HepG2 (cell line): ENCODE measurements around the gene SEBOX. TPM values are rescaled to one million over a fixed set of nuclear protein-coding genes. Genes with fewer than 3 reads are reported as not detected.

ENCODE experiments used
- EZH2 ChIP-seq: conservative IDR thresholded peaks from 2 replicates; pipeline ENCODE4 v1.6.1; 2012; ENCODE audit warnings: mild to moderate bottlenecking, low read depth, low read length, moderate library complexity
- RBM39 ChIP-seq: fragments of 200-400 bp; formaldehyde crosslinking; IDR thresholded peaks from one replicate; pipeline ENCODE4 v1.6.1; 2018; ENCODE audit warnings: antibody characterized with exemption, mild to moderate bottlenecking, low read depth, low read length; ENCODE audit not compliant: poor library complexity, severe bottlenecking
- SKI ChIP-seq: fragments of 450-650 bp; IDR thresholded peaks from one replicate; pipeline ENCODE4 v1.6.1; 2018; ENCODE audit warnings: mild to moderate bottlenecking; ENCODE audit not compliant: partially characterized antibody
- SMAD1 ChIP-seq: sonication (generic); formaldehyde crosslinking; IDR thresholded peaks from 2 replicates; pipeline ENCODE4 v1.4.0; 2020; ENCODE audit warnings: missing genetic modification reagents, low read depth, mild to moderate bottlenecking, borderline replicate concordance
- TARDBP ChIP-seq: sonication (generic); formaldehyde crosslinking; IDR thresholded peaks from 2 replicates; pipeline ENCODE4 v1.8.0; 2022; ENCODE audit warnings: mild to moderate bottlenecking, missing genetic modification reagents
- TBP ChIP-seq: sonication (generic); formaldehyde crosslinking; IDR thresholded peaks from 2 replicates; pipeline ENCODE4 v1.5.0; 2020; ENCODE audit warnings: missing genetic modification reagents
- ZBTB4 ChIP-seq: sonication (generic); formaldehyde crosslinking; IDR thresholded peaks from 2 replicates; pipeline ENCODE4 v1.4.0; 2020; ENCODE audit warnings: missing genetic modification reagents, mild to moderate bottlenecking, borderline replicate concordance
- ZFAT ChIP-seq: sonication (generic); formaldehyde crosslinking; conservative IDR thresholded peaks from 2 replicates; pipeline ENCODE4 v1.8.1; 2023; ENCODE audit warnings: missing genetic modification reagents, inconsistent platforms
- ZKSCAN8 ChIP-seq: IDR thresholded peaks from 2 replicates; pipeline ENCODE4 v1.6.1; 2016; ENCODE audit warnings: borderline replicate concordance, missing genetic modification reagents, missing compliant biosample characterization
- ZNF577 ChIP-seq: sonication (generic); formaldehyde crosslinking; IDR thresholded peaks from 2 replicates; pipeline ENCODE4 v1.4.0; 2020; ENCODE audit warnings: mild to moderate bottlenecking, low read depth, missing genetic modification reagents, borderline replicate concordance
- ZNF614 ChIP-seq: IDR thresholded peaks from 2 replicates; pipeline ENCODE4 v1.6.1; 2018; ENCODE audit warnings: missing biosample characterization, missing genetic modification reagents, inconsistent platforms, borderline replicate concordance
- polyA plus RNA-seq, 8 experiments: library from polyadenylated mRNA; depleted of rRNA in 3 of 8; stranded (reverse) in 7 of 8; unstranded in 1 of 8; fragments of >200 nt; fragmentation: Illumina TruSeq in 4 of 8; extraction: Trizol in 4 of 8; gene quantifications; 2 replicates each; pipeline versions ENCODE4 v1.2.1 to v1.2.3, GENCODE V29; 2011 to 2016; ENCODE audit warnings: low read depth in 4 of 8, missing spikeins in 1 of 8, mixed read lengths in 1 of 8; ENCODE audit not compliant: insufficient read depth in 1 of 8
- total RNA-seq, 5 experiments: library from RNA; depleted of rRNA; stranded (reverse); fragments of >200 nt; fragmentation: Illumina TruSeq; extraction: Trizol; gene quantifications; 2 replicates each; pipeline ENCODE4 v1.2.3, GENCODE V29; 2016; ENCODE audit warnings: low read depth in 1 of 5
- TF ChIP-seq, protein P1 (sequence below): sonication (generic); formaldehyde crosslinking; IDR thresholded peaks from 2 replicates; pipeline ENCODE4 v1.4.0; 2020; ENCODE audit warnings: missing genetic modification reagents
- TF ChIP-seq, protein P2 (sequence below): sonication (generic); formaldehyde crosslinking; IDR thresholded peaks from 2 replicates; pipeline ENCODE4 v1.4.0; 2020; ENCODE audit warnings: missing genetic modification reagents
- TF ChIP-seq, protein P3 (sequence below), 2 experiments: sonication (generic) in 1 of 2; formaldehyde crosslinking in 1 of 2; IDR thresholded peaks; 2 replicates each; pipeline versions ENCODE4 v1.4.0 to v1.6.1; 2016 to 2020; ENCODE audit warnings: borderline replicate concordance in 1 of 2, low read depth in 1 of 2, mild to moderate bottlenecking in 1 of 2, missing genetic modification reagents in 1 of 2
- TF ChIP-seq, protein P4 (sequence below): sonication (generic); formaldehyde crosslinking; conservative IDR thresholded peaks from 2 replicates; pipeline ENCODE4 v1.4.0; 2020; ENCODE audit warnings: missing genetic modification reagents

Gene SEBOX
- total and polyA plus RNA-seq, 2 of the 13 experiments (the other 11 are each of a cell fraction or from before 2014, with no cell fraction given): not detected

- TF ChIP-seq ZBTB4 (CRISPR knock-in tag): 0 out of 2 replicates have a peak, but pooled peaks have one; percentile 1
- TF ChIP-seq, protein P1, sequence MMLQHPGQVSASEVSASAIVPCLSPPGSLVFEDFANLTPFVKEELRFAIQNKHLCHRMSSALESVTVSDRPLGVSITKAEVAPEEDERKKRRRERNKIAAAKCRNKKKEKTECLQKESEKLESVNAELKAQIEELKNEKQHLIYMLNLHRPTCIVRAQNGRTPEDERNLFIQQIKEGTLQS (CRISPR knock-in tag): no peak
- TF ChIP-seq ZFAT (CRISPR knock-in tag): no peak
- TF ChIP-seq, protein P2, sequence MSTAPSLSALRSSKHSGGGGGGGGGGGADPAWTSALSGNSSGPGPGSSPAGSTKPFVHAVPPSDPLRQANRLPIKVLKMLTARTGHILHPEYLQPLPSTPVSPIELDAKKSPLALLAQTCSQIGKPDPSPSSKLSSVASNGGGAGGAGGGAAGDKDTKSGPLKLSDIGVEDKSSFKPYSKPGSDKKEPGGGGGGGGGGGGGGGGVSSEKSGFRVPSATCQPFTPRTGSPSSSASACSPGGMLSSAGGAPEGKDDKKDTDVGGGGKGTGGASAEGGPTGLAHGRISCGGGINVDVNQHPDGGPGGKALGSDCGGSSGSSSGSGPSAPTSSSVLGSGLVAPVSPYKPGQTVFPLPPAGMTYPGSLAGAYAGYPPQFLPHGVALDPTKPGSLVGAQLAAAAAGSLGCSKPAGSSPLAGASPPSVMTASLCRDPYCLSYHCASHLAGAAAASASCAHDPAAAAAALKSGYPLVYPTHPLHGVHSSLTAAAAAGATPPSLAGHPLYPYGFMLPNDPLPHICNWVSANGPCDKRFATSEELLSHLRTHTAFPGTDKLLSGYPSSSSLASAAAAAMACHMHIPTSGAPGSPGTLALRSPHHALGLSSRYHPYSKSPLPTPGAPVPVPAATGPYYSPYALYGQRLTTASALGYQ (CRISPR knock-in tag): 0 out of 2 replicates have a peak, but pooled peaks have one; percentile 59
- no peak for TF ChIP-seq TBP (CRISPR knock-in tag)
- TF ChIP-seq TARDBP (CRISPR knock-in tag): peak; percentile 97
- peak; percentile 51 for TF ChIP-seq SKI
- TF ChIP-seq ZKSCAN8: no peak; the same call in 1 of the 2 replicates
- TF ChIP-seq, protein P3, sequence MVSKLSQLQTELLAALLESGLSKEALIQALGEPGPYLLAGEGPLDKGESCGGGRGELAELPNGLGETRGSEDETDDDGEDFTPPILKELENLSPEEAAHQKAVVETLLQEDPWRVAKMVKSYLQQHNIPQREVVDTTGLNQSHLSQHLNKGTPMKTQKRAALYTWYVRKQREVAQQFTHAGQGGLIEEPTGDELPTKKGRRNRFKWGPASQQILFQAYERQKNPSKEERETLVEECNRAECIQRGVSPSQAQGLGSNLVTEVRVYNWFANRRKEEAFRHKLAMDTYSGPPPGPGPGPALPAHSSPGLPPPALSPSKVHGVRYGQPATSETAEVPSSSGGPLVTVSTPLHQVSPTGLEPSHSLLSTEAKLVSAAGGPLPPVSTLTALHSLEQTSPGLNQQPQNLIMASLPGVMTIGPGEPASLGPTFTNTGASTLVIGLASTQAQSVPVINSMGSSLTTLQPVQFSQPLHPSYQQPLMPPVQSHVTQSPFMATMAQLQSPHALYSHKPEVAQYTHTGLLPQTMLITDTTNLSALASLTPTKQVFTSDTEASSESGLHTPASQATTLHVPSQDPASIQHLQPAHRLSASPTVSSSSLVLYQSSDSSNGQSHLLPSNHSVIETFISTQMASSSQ (IDR thresholded peaks at IDR 0.05; ENCODE audit: low read depth): no peak
- TF ChIP-seq, protein P3 (CRISPR knock-in tag; IDR thresholded peaks at IDR 0.05; ENCODE audit: borderline replicate concordance): peak; percentile 75; the same call in 1 of the 2 replicates
- TF ChIP-seq ZNF614 (CRISPR knock-in tag): peak; percentile 90; the same call in 1 of the 2 replicates
- 0 out of 2 replicates have a peak, but pooled peaks have one; percentile 54 for TF ChIP-seq SMAD1 (CRISPR knock-in tag)
- TF ChIP-seq, protein P4, sequence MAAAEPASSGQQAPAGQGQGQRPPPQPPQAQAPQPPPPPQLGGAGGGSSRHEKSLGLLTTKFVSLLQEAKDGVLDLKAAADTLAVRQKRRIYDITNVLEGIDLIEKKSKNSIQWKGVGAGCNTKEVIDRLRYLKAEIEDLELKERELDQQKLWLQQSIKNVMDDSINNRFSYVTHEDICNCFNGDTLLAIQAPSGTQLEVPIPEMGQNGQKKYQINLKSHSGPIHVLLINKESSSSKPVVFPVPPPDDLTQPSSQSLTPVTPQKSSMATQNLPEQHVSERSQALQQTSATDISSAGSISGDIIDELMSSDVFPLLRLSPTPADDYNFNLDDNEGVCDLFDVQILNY (CRISPR knock-in tag): no peak
- TF ChIP-seq EZH2: no peak
- no peak for TF ChIP-seq RBM39
- TF ChIP-seq ZNF577 (CRISPR knock-in tag): no peak
Observed at GRCh38 chr17:28357061-28357900, 7.7 kb downstream of the SEBOX start, which contains the start of gene POLDIP2 (continued).
